GM21723 (cell line): ENCODE measurements around the gene ADH4.
"Not testable (repeated sequence)": the region's sequence is repeated elsewhere in the genome, so short reads cannot be mapped to it uniquely, and the experiment has no call there.

Experiments used
- ATAC-seq: cut with Tn5 transposase; IDR thresholded peaks from one replicate; pipeline ENCODE4 v1.9.1; 2021; ENCODE audit warnings: mild to moderate bottlenecking, moderate library complexity; ENCODE audit not compliant: unreplicated experiment

The ADH4 gene

DNA sequence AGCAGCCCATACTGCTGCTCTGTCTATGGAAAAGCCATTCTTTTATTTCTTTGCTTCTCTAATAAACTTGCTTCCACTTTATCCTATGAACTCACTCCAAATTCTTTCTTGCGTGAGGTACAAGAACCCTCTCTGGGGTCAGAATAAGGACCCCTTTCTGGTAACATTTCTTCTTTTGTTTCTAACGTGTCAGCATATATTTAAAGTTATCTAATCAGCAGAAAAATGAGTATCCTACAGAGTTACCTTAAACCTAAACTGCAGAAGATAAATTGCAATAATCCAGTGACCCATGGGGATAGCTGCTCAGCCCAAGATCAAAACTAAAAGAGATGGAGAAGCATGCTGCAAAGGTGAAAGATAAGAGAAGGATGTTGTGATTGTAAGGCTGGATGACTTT lies 59.5 kb downstream of the ADH4 start:
- no peak for ATAC-seq

- ATAC-seq = no peak
Observed at GRCh38 chr4:99082192-99082591, 61.9 kb downstream of the ADH4 start.

DNA sequence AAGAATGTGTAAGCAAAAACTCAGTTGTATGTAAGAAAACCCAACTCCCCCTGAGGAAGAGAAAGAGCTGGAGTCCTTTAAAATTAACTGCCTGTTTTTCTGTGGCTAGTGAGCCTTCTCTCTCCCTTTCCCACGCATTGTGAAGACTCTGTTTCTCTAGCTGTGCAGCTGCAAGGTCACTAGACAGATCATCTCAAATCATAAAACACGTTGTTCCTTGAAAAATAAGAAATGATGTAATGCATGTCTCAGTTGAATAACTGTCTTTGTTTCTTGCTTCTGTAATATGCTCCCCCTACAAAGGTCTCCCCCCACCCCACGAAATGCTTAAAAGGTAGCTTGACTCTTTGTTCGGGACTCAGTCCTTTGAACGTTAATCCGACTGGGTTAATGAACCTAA lies 63.2 kb downstream of the ADH4 start:
- not testable (repeated sequence) for ATAC-seq

GRCh38 chr4:99079625-99080295 lies 64.3 kb downstream of the ADH4 start:
- no peak for ATAC-seq

DNA sequence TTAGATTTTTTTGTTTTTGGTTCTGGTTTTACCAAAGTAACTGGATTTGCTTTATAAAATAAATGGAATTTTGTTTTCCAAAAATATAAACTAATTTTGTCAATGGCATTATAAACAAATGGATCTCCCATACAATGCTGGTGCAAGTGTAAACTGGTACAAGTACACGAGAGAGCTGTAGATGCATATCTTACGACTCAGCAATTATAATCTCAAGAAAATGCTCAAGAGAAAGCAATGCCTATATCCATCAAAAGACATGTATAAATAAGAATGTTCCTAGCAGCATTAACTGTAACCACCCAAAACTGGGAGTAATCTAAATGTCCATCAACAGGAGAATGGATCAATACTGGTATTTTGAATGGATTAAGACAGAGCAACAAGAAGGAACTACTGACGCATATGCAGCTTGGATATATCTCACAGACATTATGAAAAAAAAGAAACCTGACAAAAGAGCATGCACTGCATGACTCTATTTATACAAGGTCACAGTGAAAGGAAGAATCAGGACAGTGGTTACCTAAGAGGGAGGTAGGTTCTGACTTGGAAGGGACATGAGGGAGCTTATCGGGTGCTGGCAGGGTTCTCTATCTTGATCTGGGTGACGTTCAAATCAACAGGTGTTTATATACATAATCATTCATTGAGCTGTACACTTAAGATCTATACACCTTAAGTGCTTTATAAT lies 65.0 kb downstream of the ADH4 start:
- ATAC-seq = no peak

DNA sequence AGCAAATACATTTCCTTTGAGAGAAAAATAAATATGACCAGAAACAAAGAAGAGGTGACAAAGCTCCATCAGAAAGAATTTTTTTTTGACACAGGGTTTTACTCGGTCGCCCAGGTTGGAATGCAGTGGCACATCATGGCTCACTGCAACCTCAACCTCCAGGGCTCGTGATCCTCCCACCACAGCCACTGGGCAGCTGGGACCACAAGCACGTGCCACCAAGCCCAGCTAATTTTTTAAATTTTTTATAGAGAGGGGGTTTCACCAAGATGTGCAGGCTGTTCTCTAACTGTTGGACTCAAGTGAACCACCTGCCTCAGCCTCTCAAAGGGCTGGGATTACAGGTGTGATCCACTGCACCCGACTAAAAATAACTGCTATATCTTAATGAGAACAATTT lies 65.8 kb downstream of the ADH4 start:
- ATAC-seq = no peak

DNA sequence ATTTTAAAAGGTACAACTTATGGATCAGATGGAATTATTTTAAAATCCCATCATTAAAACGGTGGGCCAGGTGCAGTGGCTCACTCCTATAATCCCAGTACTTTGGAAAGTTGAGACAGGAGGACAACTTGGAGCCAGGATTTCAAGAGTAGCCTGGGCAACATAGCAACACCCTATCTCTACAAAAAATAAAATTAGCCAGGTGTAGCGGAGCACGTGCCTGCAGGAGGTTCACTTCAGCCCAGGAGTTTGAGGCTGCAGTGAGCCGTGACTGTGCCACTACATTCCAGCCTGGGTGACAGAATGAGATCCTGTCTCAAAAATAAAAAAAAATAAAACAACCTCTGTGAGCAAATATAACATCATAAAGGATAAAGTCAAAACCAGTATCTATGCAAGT lies 66.9 kb downstream of the ADH4 start:
- ATAC-seq = no peak

- no peak for ATAC-seq
Observed at GRCh38 chr4:99076292-99076976, 67.7 kb downstream of the ADH4 start.

GRCh38 chr4:99074816-99075215 lies 69.3 kb downstream of the ADH4 start:
- no peak for ATAC-seq
